Activated T-helper 9 cell treated with anti-CD3 and anti-CD28 coated beads, Interleukin-2, amount 50 U/mL, for 16 hours (primary cell): ENCODE results near the gene SLC38A11.
"Not testable (repeated sequence)": the region's sequence is repeated elsewhere in the genome, so short reads cannot be mapped to it uniquely, and the experiment has no call there.

Experiments used
- DNase-seq: peaks from one replicate; pipeline ENCODE4 v3.0.0-alpha.2; 2020; ENCODE audit warnings: low read depth

Gene SLC38A11

DNA sequence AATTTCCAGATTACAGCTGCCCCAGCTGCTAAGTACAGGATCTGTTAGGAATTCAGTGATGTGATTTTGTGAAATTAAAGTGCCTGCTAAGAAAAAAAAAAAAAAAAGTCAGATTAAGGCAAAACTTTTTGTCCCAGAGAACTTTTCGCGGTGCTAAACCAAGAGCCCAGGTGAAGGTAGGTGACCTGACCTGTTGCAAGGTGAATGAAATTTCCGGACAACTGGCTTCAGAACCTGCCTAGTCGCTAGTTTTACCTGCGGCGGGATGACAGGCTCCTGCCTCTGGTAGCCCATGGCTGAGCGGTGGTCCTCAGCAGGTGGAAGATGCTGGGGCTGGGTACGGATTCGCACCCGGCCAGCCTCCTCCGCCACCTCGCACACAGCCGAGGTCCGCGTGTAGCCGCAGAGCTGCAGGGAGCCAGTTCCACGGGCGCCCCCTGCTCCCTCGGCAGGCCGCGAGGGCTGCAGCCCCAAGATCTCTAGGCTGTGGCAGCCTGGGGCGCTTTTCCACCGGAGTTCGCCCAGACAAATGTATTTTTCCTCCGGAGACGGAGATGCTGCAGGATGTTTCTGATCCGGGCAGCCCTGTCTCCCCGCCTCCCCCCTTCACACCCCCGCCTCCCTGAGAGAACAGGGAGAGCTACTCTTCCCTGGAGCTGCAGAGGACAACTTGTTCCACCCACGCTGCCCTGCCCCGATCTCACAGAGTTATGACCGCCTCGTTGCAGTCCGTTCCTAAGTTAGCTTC, at the start of gene SLC38A11:
Gene SLC38A11, minus strand, starts transcription at position 572 of the 748 bp plus-strand sequence. Its CDS starts 278 bp downstream, at position 294.
- no peak for DNase-seq

DNA sequence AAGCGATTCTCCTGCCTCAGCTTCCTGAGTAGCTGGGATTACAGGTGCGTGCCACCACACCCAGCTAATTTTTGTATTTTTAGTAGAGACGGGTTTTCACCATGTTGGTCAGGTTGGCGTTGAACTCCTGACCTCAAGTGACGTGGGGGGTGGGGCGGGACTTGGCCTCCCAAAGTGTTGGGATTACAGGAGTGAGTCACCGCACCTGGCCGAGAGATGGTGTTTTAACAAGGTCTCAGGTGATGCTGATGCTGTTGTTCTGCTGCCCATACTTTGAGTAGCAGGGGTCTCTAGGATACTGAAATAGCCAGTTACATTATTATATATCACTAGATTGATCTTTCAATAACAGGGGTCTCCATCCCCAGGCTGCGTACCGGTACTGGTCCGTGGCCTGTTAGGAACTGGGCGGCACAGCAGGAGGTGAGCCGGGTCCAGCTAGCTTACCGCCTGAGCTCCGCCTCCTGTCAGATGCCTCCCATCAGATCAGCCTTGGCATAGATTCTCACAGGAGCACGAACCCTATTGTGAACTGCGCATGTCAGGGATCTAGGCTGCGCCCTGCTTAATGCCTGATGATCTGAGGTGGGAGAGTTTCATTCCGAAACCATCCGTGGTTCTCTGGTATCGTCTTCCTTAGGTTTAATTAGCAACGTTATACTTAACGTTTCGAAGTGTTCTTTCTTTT, 48.3 kb upstream of the SLC38A11 start:
- no peak for DNase-seq

GRCh38 chr2:165002638-165003037, 47.3 kb upstream of the SLC38A11 start:
- DNase-seq, result no peak

GRCh38 chr2:164994664-164995299, 39.5 kb upstream of the SLC38A11 start:
- not testable (repeated sequence) for DNase-seq

DNA sequence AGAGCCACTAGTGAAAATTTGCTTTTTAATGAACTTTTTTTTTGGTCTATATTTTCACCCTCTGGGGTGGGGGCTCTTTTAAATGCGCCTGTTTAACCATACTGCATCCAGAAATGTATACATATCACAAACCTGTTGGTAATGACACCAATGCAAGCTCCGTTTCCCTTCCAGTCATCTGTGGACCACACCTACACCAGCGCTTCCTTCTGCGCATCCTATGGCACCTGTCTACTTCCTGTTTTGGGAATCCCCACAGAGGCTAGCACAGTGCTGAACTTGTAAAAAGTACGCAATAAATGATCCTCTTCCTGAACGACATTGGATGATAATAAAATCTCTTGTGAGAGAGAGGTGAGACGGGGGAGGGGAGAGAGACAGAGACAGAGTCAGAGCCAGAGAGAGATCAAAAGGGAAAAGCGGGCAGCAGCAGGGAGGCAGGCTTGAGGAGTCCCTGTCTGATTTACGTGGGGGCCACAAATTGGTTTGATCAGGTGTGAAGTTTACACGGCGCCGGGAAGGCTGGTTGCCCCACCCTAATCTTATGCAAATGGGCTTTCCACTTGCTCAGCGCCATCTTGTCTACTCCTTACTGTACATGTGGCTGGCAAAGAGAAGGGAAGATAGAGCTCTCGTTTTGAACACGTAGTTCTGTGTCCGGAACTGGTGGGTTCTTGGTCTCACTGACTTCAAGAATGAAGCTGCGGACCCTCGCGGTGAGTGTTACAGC, 38.1 kb upstream of the SLC38A11 start:
- no peak for DNase-seq

DNA sequence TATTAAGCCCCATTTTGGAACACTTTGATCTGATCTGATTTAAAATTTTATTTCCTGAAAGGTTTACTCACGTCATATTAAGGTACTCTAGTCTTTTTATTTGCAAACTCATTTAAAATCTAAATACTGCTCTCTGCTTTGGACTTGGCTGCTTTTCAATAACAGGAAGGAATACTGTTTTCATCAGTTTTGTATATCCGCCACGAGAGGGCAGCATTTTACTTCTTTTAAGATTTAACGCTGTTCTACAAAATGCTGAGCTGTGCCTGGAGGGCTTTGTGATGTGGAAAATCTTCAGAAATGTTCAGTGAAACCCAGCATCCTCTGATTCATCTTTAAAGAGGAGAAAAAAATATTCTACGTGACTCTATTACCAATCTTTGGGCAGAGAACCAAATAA, 37.5 kb upstream of the SLC38A11 start:
- DNase-seq, result no peak

DNA sequence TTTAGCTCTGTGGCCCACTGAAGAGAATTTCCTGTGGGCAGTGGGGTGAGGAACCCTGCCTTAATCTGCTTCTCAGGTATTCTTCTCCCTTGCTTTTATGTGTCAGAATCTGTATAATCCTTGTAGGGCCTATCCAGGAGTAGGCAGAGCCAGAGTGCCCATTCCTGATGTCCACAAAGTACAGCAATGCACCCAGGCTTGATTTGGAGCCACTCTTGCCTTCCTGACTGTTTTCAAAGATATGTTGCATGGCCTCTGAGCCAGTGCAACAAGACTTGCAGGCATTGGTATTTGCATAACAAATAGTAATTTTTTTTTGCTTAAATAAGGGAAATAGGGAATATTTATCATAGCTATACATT, 36.7 kb upstream of the SLC38A11 start:
- DNase-seq, result not testable (repeated sequence)

DNA sequence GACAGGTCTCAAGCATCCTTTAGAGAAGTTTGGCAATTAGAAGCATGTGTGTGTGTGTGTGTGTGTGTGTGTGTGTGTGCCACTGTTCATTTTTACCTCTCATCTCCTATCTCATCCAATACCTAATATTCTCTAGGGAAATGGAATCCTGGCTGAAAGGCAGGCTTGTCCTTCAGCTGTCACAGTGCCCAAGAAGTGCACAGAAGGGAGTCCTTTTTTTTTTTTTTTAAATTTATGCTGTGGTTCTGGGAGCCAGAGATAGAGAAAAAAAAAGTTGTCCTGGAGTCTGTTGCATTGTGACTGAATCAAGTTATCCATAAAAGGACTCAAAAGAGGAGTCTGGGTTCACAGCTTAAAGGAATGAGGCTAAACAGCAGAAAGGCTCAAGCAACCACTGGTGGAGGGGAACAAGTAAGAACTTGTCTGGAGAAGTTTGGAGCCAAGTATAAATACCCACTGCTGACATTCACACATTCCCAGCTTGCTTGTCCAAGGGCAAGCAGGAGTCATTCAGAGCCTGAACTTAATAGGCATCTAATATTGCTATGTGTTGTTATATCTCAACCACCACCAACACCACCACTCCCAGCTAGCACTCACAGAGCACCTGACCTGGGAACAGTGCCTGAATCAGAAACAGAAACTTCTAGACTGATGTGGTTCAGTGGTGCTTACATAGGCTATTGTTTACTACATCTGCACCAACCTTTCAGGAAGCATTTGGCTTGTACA, 36.2 kb upstream of the SLC38A11 start:
- DNase-seq, result not testable (repeated sequence)

GRCh38 chr2:164990953-164991352, 35.6 kb upstream of the SLC38A11 start:
- not testable (repeated sequence) for DNase-seq

DNA sequence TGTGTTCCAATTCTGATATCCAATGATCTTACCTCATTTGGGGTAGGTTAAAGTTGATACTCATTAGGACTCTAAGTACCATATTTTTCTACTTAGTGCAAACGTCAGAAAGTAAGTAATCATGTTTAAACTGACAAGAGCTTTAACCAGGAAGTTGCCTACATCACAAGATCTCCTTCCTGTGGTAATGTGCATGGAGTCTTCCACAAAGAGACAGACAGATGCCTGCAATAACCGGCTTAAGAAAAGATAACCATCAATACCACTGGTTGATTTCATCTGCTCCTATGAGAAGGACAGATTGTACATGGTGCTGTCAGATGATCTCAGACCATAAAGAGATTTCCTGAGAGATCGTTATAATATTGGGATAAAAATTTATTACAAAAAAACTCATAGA, 33.5 kb upstream of the SLC38A11 start:
- not testable (repeated sequence) for DNase-seq

GRCh38 chr2:164986027-164986426, 30.7 kb upstream of the SLC38A11 start:
- not testable (repeated sequence) for DNase-seq

GRCh38 chr2:164984428-164984827, 29.1 kb upstream of the SLC38A11 start:
- DNase-seq, result no peak

- DNase-seq, result no peak
Observed at GRCh38 chr2:164981217-164981990, 26.1 kb upstream of the SLC38A11 start.

DNA sequence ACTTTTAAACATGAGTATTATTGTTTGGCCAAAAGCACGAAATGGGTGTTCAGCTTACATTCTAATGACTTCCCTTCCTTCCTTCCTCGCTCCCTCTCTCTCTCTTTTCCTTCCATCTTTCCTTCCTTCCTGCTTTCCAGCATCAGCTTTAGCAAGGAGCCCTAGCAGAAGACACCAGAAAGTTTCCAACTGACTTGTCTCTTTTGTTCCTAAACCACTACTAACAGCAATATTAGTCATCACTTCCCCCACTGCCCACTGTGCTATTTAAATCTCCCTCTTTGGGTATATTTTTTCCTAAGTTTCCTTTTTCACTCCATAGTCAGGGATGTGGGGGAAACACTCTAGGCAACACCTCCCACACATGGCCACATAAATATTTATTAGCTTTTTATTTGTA, 25.4 kb upstream of the SLC38A11 start:
- not testable (repeated sequence) for DNase-seq

DNA sequence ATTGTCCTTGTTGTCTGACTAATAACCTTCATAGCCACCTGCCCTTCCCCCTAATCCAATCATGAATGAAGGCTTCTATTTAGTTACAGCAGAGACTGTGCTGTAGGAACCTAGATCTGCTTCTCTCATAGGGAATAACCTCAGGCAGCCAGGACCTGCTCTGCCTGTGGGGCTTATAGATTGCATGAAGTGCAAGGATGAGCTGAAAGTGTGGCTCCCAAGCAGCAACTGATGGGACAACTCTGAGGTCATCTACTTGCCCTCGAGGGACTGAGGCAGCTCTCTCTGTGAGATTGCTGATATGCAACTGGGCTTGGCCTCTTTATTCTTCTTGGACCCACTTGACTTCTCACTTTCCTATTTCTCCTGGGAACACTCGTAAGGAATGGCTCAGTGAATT, 23.8 kb upstream of the SLC38A11 start:
- no peak for DNase-seq

GRCh38 chr2:164976875-164977470, 21.6 kb upstream of the SLC38A11 start:
- not testable (repeated sequence) for DNase-seq

- no peak for DNase-seq
Observed at GRCh38 chr2:164976301-164976700, 21.0 kb upstream of the SLC38A11 start.

GRCh38 chr2:164975891-164976290, 20.6 kb upstream of the SLC38A11 start:
- no peak for DNase-seq

GRCh38 chr2:164974221-164974620, 18.9 kb upstream of the SLC38A11 start:
- DNase-seq, result no peak

GRCh38 chr2:164972216-164972615, 16.9 kb upstream of the SLC38A11 start:
- DNase-seq, result no peak
